Retina (tissue), 1 donor: ENCODE data around the gene UGP2.
A peak's percentile ranks its signal among the peaks of the same experiment; 100 is the strongest.

Source experiments
- DNase-seq: peaks from one replicate; pipeline ENCODE4 v3.0.0-alpha.2; 2016

The UGP2 gene

DNA sequence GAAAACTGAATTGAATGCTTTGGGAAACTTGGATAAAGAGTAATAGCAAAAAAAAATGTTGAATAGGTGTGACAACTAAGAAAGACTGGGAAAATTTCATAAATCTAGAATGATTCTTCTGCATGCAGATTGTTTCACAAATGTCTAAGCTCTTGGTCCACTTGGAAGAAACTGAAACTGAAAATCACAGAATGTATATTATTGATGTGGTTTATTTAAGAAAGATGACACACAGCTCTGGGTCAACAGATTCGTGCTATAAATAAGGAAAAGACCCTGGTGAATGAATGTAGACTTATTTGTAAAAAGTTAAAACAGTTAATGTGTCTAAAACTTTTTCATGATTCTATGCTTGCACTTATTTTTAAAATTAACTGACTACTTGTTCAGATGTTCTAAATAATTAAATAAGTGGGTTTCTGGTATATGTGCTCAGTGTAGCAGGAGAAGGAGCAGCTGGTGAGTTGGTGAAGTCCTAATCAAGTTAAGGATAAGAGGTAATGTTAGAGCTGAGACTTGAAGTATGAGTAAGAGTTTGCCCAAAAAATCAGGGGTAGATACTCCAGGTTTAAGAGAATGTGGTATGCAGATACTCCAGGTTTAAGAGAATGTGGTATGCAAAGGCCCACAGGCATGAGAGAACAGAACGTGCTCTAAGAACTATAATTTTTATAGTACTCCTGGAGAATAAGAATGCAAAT, 24.5 kb downstream of the UGP2 start:
- DNase-seq, result no peak

DNA sequence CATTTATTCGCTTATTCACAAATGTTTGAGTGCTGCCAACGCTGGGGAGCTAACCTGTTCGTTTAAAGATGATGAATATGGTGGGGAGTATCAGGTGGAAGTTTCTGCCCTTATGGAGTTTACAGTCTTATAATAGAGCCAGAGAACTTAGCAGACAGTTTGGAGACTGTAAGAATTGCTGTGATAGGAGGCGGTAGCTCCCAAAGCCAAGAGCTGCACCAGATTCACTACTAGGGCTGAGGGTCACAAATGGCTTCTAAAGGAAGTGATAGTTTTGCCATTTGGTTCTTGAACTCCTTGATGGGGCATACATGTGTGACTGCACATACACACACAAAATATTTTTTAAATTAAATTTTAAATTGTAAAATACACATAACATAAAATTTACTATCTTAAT, 29.0 kb downstream of the UGP2 start:
- DNase-seq, result no peak

DNA sequence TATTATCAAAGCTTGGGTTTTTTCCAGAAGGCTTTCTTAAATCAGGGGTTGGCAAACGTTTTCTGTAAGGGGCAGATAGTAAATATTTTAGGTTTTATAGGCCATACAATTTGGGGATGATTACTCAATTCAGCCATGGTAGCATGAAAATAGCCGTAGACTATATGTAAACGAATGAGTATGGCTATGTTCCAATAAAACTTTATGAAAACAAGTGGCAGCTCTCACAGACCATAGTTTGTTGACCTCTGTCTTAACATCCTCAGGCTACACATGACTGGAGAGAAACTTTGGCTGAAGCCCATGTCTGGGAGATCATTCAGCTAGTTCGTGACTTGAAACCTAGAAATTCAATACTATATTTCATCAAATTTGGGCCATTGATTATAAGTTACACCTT, 30.2 kb downstream of the UGP2 start:
- no peak for DNase-seq

DNA sequence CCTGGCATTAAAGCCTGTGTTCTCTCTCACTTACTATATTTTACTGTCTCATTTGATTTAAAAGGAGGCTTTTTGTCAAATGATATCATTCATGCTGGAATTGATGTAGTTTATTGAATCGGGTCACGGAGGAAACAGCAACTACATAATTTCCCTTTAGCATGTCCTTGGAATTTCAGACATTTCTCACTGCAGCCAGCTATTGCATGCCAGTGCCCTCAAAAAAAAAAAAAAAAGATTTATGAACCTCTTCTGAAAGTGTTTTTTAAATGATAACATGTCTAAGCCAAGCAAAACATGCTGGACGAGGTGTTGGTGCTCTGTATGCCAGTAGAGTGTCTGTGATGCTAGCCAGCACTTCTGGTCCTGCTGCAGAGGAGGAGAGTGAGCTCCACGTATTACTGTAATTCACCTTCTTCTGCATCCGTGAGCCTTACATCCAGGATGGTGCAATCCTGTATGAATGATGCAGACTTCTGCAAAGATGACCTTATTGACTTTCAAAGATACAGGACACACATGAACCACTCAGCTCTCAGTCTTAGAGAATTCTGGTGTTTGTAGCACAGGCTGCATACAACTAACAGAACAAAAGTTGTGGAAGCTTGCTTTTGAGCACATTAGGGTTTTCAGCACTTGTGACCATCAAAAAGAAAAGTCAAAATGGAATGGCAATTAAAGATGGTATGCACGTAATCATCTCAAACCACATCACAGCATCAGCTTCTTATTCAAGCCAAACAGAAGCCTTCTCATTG, 31.1 kb downstream of the UGP2 start:
- no peak for DNase-seq

DNA sequence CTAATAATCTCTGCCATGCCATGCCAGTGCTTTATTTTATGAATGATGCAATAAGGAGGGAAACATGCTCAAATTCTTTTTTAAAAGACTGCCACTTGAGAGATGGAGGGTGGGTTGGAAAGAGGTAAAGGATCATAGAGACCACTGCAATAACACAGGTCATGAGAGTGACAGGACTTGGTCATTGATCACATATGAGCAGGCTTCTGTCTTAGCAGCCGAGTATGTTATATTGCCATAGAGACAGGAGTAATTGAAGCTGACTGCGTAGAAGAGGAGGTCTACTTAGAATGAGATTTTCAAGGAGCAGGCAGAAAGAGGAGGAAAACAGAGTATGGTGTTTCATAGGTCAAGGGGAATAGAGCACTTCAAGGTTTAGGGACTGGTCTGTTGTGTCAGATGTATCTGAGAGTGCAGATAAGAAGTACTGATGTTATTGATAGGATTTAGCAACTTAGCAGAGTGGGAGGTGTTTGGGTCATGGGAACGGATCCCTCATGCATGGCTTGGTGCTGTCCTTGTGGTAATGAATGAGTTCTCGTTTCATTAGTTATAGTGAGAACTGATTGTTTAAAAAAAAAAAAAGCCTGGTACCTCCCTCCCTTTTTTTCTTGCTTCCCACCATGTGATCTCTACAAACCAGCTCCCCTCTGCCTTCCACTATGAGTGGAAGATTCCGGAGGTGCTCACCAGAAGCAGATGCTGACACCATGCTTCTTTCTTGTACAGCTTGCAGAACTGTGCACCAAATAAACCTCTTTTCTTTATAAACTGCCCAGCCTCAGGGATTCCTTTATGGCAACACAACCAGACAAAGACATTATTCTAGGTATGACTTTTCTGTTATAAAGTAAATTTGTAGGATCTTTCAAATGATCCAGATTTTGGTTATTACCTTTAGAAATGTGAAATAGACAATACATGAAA, 32.8 kb downstream of the UGP2 start:
- DNase-seq, result no peak

DNA sequence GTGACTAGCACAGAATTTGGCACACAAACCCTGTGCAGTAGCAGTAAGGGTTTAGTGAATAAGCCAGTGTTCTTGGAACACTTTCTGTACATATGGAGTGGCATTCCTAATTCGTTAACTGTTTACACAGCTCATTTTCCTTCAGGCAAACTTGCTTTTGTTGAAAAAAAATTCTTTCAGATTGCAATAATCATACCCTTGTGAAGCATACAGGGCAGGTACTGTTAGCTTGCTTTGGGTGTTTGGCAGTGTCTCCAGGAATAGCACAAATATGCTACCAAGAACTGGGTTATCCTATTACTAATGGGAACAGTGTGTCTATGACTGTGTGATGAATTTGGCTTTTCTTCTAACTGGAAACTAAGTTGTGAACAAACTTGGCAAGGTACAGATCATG, 33.4 kb downstream of the UGP2 start:
- no peak for DNase-seq

DNA sequence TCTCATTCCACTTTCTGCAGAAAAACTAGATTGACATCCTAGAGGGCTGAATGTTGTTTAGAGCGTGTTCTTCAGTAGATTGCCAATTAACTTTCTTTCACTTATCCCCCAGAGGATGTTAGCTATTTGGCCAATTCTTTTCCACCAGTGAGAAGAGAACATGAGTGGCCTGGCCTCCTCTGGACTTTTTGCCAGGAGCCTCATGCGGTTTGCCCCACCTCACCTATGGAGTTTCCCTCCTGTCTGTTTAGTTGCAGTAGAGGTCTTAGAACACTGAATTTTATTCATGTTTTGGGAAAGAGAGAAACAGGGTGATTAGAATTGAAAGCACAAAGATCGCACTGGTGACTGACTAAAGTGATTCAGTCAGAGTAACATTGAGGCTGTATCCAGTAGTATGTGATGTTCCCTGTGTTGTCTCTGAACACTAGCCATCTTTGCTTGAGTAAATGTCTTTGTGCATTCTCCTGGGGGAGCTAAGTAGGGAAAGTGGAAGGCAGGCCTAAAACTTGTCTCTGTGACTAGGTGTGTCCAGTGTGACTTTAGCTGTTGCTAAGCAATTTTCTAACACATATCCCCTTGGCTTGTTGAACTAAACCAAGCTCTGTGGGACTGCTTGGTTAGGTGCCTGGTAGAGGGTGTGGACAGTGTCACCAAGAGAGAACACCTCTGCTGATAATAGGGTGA, 34.0 kb downstream of the UGP2 start:
- no peak for DNase-seq

DNA sequence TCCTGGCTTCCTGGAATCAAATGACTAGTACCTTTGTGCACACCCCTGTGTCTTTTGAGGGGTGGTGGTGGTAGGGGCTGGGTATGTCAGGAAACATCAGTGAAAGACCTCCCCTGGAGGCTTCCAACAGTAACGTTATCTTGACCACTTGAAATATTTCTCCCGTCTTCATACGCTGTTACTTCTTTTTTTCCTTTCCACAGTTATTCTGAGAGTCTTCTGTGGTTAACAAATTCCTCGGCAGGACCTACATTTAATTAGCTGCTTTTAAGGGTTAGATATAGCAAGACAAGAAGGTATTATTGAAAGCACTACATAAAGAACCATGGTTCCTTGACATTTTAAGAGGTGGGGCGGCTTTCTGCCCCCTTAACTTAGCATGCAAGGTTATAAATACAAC, 34.6 kb downstream of the UGP2 start:
- no peak for DNase-seq

DNA sequence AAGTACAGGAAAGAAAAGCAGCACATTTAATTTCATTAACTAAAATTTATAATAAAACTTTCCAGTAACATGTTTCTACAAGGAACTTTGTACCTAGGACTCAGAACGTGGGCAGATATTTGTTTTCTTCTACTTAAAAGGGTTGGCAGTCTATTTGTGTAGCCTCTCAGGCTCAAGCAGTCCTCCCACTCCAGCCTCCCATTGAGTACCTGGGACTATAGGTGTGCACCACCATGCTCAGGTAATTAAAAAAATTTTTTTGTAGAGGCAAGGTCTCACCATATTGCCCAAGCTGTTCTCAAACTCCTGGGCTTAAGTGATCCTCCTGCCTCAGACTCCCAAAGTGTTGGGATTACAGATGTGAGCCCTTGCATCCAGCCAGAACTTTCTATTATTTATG, 36.8 kb downstream of the UGP2 start:
- DNase-seq, result no peak

DNA sequence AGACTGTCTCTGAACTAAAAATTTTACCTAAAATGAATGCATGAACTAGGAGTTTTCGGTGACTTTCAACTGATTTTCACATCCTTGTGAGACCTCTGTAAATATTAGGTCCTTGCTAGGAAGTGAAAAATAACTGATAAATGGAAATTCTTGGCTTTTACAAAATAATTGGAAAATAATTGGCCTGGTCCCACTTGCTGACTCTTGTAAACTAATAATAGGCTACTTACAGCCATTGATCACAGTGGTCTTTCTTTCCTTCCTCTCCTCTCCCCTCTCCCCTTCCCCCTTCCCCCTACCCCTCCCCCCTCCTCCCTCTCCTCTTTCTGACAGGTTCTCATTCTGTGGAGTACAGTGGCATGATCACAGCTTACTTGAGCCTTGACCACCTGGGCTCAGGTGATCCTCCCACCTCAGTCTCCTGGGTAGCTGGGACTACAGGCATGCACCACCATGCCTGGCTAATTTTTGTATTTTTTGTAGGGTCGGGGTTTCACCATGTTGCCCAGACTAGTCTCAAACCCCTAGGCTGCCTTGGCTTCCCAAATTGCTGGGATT, 38.3 kb downstream of the UGP2 start:
- no peak for DNase-seq

DNA sequence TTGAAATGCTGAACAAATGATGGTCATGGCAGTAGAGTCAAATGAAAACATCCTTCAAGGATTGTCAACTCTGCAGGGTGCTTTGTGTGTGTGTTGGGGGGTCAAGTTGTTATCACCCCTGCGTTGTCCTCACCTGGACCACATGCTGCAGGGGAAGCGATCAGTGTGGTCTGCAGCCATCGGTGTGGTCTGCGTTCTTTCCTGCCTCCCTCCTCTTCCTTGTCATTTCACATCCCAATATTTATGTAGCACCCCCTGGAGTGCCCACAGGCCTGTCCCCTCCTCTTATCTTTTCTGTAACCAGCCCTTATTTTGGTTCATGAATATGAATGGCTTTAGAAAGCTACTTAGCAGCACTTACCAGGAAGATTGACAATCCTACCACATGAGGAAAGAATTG, 38.9 kb downstream of the UGP2 start:
- no peak for DNase-seq

DNA sequence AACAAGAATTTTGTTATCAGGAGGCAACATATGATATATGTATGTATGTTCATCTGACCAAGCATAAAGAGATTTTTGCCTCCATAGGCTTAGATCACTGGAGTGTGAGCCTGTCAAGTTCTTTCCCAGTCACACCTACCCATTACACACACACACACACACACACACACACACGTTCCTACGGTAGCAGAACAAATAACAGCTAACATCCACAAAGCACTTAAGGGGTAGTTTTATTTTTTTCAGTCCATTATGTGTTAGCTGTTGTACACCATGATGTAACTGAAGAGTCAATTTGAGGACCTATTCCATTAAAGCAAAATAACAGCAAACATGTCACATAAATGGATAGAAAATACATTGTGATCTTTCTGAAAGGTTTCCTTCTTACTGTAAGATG, 39.5 kb downstream of the UGP2 start:
- peak; percentile 24 for DNase-seq

DNA sequence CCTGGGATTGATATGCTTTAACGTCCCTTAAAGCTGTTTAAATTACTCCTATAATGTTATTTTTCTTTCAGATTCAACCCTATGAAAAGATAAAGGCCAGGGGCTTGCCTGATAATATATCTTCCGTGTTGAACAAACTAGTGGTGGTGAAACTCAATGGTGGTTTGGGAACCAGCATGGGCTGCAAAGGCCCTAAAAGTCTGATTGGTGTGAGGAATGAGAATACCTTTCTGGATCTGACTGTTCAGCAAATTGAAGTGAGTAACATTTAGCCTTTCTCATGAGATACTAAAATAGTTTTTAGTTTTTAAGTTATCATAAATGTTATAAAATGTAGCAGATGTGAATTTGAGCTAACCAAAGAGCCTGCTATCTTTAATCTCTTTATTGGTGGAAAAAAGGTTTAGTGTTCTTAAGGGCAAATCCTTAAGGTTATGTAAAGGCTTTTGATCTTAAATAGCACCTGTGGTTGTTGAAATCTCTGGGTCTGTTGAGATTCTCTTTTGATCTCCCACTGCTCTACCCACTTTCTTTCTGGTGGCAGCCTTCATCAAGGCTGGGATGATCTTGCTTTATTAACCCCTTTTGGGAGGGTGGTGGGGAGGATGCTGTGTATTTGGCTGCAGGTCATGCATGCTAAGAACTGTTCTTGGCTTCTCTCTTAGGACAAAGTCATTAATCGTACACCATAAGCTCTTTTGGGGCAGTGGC, 40.9 kb downstream of the UGP2 start:
- DNase-seq, result no peak

DNA sequence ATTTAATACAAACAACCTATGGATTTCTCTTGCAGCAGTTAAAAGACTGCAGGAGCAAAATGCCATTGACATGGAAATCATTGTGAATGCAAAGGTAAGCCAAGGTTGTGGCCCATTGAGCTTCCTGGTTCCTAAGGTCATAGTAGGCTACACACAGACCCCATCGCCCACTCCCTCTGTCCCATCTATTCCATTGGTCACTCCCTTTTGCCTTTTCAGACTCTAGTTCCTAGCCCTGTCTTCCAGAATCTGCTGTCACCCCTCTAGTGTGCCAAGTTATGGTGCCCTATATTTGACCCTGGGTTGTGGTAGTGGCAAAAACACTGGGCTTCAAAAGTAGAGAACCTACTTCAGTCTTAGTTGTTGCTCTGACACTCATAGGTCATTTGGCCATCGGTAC, 44.7 kb downstream of the UGP2 start:
- no peak for DNase-seq

DNA sequence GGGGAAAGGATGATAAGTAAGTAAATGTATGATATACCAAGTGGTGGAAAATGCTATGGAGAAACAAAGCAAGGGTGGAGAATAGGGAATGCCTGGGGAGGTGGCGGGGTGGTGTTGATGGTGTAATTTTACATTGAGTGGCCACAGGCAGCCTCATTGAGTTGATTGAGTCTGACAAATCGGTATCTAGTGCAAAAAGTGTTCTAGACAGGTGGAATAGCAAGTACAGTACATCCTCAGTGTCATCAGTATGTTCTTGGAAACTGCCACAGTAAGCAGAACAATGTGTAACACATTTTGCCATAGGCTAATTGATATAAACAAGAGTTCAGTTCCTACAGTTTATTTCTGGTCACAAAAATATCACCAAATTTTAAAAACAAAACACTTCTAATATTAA, 46.4 kb downstream of the UGP2 start:
- DNase-seq, result no peak

DNA sequence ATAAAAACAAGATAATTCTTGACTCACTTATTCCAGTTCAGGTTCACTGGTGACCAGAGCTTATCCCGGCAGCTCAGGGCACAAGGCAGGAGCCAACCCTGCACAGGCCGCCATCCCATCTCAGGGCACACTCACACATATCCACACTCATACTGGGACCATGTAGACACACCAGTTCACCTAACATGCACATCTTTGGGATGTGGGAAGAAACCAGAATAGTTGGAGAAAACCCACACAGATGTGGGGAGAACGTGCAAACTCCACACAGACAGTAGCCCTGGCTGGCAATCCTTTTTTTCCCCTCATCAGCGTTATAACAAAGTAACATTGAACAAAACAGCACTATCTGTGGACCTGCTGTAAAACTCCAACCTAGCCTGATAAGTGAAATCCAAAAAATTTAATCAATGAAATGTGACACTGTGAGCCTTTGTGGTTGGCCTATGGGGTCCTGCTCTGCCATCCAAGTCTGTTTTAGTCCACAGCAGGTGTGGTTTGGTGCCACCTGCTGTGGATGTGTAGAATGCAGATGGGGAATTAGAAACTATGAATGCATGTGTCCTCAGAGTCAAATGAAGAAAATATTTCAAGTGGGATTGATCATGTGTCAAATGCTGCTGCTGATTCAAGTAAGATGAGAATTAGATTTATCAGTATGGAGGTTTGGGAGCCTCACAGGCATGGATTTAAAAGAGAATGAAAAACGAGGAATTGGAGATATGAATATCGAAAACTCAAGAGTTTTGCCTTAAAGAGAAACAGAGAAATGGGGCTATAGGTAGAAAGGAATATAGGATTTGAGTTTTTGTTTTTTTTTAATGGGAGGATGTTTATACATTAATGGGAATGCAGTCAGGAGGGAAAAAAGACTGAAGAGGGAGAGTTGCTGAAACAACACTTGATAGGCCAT, 47.0 kb downstream of the UGP2 start:
- peak; percentile 53 for DNase-seq

DNA sequence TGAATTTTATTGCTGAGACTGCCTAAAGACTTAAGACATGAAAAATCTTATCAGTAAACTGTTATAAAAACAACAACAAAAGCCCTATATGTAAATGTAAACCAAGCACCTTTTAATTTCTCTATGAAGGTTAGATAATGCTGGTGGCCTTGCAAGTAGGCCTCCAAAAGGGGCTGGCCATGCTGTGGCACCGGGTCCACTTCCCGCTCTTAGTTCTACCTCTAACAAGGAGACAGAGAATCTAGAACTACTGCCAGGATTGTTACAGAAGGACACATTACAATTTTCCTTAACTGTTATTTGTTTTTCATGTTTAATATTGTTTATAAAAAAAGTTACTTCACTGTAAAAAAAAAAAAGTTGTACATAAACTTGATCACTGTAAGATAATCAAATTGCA, 49.0 kb downstream of the UGP2 start:
- no peak for DNase-seq

DNA sequence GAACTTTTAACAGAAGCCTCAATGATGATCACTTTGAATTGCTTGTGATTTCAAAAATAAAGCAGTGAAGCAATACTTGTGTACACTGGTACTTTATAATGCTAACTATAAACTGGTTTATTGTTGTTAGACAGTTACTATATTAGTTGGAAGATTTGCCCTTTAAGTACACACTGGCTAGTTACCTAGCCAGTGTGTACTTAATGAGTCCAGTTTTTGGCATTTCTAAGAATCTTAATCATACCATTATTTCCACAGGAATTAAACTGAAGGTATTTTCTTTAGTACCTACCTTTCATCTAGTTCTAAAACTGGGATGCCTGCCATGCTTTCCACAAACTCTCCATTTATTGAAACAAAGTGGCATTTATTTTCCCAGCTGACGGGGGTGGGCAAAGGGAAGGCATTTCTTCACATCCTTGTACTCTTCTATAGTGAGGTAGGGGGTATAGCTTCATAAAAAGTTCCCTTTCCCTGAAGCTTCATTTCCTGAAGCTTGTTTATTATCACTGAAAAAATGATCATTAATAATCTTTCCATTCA, 49.9 kb downstream of the UGP2 start:
- no peak for DNase-seq

DNA sequence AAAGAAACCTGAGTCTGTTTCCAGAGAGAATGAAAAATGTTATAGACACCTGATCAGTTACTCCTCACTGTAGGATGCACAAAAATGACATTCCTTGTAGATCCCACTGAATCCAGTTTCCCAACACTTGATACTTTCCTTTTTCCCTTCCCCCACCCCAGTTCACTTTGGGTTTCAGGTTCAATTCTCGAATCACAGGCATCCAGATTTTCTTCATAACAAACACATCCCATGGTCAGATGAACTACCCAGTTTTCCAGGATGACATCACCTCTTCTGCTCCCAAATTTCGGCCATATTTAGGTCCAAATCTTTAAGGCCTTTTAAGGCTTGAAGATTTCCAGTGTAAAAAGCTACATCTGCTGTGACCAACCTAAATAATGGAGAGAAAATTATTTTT, 51.5 kb downstream of the UGP2 start:
- DNase-seq, result no peak

DNA sequence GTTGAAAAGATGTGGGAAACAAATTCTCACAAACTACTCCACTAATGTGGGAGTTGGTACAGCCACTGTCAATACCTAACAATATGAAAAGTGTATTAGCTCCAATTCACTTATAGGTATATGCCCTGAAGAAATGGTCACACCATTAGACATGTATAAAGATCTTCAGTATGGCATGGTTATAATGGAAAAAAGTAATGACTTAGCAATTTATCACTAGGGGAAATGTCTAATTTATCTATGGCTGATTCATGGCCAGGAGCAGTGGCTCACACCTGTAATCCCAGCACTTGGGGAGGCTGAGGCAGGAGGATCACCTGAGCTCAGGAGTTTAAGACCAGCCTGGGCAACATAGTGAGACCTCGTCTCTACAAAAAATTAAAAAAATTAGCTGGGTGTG, 52.5 kb downstream of the UGP2 start:
- no peak for DNase-seq

DNA sequence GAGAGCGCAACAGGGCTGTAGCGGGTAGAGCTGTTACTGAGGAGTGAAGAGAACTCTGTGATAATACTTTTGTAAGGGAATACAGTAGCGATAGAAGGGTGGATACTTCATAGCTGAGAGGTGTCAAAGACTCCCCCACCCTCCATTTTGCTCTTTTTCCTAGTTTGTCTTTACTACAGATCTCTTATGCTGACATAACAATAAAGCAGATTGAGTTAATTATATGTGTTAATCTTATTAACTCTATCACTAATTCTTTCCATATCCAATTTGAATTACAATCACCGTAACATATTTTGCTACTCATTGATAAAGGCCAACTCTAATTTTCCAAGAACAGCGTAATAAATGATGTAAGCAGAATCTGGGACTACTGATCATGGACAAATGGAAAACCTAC, 57.1 kb downstream of the UGP2 start:
- DNase-seq, result no peak
